ENCODE measurements around the gene ADARB2. TPM values are rescaled to one million over a fixed set of nuclear protein-coding genes. Genes with fewer than 3 reads are reported as not detected.

ADARB2 gene
- total RNA-seq, 1 donor from 2014 or later: not detected

DNA sequence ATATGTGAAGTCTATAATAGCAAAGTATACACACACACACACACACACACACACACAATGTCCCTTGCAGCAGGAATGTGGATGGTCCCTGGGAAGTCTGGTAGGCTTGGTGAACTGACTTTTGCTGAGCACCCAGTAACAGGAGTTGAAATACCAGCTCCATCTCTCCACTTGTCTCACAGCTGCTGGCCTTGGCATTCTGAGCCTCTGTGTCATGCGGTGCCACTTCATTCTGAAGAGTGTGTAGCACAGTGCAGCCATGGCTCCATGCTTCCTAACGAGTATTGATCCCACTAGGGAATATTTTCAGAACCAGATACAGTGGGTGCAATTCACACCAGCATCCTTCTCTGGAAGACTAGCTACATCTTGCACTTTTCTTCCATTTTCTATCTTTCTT, 192.4 kb downstream of the ADARB2 start:
- DNase-seq (ENCODE audit: low spot score in 2 of 2): no peak
- intact Hi-C loops (cut with DNase I): no loop called here
- TF ChIP-seq, protein P1, sequence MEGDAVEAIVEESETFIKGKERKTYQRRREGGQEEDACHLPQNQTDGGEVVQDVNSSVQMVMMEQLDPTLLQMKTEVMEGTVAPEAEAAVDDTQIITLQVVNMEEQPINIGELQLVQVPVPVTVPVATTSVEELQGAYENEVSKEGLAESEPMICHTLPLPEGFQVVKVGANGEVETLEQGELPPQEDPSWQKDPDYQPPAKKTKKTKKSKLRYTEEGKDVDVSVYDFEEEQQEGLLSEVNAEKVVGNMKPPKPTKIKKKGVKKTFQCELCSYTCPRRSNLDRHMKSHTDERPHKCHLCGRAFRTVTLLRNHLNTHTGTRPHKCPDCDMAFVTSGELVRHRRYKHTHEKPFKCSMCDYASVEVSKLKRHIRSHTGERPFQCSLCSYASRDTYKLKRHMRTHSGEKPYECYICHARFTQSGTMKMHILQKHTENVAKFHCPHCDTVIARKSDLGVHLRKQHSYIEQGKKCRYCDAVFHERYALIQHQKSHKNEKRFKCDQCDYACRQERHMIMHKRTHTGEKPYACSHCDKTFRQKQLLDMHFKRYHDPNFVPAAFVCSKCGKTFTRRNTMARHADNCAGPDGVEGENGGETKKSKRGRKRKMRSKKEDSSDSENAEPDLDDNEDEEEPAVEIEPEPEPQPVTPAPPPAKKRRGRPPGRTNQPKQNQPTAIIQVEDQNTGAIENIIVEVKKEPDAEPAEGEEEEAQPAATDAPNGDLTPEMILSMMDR (IDR thresholded peaks at IDR 0.05): no peak

DNA sequence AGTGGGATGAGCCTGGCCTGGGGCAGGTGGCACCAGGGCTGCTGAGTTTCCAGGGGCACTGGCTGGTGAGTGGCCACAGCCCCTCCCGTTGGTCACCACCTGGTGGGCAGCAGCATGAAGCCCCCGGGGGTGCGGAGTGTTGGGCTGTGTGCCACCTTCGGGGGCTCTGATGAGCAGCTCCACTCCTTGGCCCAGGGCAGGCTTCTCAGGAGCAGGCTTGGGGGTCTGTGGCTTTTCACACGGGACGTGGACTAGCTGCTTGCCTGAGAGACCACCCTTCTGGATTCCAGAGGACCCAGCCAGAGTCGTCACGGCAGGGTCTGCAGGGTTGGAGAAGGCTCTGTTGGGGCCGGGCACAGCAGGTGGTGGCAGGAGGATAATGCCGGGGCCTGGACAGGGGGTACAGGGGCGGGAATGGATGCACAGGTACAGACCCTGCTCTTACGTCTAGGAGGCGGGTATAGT, 193.1 kb downstream of the ADARB2 start:
- no peak overlapping the region for H3K4me3 ChIP-seq
- H3K4me1 ChIP-seq: no peaks in the 10 kb centered on the region
- no peak for DNase-seq (ENCODE audit: low spot score in 2 of 2)
- no peaks in the 10 kb centered on the region for H3K36me3 ChIP-seq
- no peaks in the 10 kb centered on the region for H3K27me3 ChIP-seq
- no peaks in the 10 kb centered on the region for H3K9me3 ChIP-seq
- no peak overlapping the region for H3K27ac ChIP-seq
- TF ChIP-seq, protein P1 (IDR thresholded peaks at IDR 0.05): no peak
- intact Hi-C loops (cut with DNase I): no loop called here

More for the DNA sequence above, 192.4 kb downstream of the ADARB2 start:
- no peak overlapping the region for H3K27ac ChIP-seq
- H3K36me3 ChIP-seq: no peaks in the 10 kb centered on the region
- H3K4me3 ChIP-seq: no peak overlapping the region
- no peaks in the 10 kb centered on the region for H3K9me3 ChIP-seq
- no peaks in the 10 kb centered on the region for H3K27me3 ChIP-seq
- H3K4me1 ChIP-seq: no peaks in the 10 kb centered on the region

DNA sequence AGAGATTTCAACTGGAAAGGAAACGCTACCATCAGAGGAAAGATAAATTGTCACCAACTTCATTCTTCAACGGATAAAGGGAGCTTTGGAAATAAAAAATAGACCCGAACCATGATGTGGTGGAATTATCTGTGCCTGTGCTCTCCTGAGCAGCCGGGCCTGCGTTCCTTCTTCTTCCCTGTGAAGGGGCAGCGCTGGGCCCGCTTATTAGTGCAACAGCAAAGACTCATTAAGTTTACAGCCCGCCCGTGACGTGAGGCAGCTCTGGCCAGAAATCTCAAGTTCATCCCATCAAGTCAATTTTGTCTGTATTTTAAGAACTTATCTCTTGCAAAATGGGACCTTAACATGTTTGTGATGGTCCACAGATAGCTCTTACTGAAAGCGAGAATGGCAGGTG, 193.7 kb downstream of the ADARB2 start:
- H3K9me3 ChIP-seq: no peaks in the 10 kb centered on the region
- H3K27me3 ChIP-seq: no peaks in the 10 kb centered on the region
- intact Hi-C loops (cut with DNase I): no loop called here
- TF ChIP-seq, protein P1 (IDR thresholded peaks at IDR 0.05): no peak
- DNase-seq (ENCODE audit: low spot score in 2 of 2): no peak
- no peaks in the 10 kb centered on the region for H3K36me3 ChIP-seq
- H3K4me1 ChIP-seq: no peaks in the 10 kb centered on the region
- no peak overlapping the region for H3K27ac ChIP-seq
- H3K4me3 ChIP-seq: no peak overlapping the region

DNA sequence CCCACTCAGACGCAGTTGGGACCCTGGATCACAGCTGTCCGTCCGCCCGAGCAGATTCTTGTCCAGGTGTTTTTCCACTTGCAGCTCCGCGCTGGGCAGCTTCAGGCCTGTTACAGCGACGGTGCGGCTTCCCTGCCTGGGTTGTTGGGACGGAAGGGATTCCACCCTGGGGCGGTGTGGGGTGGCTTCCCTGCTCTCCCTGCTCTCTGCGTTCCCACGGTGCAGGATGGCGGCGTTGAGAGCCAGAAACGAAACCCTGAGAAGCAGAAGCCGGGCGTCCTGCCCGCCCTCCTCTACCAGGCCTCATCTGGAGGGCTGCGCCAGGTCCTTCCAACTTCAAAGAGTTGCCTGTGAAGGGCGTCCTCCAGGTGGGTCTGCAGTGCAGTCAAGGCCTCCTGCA, 194.4 kb downstream of the ADARB2 start:
- no peak for DNase-seq (ENCODE audit: low spot score in 2 of 2)
- TF ChIP-seq, protein P1 (IDR thresholded peaks at IDR 0.05): no peak
- intact Hi-C loops (cut with DNase I): no loop called here

DNA sequence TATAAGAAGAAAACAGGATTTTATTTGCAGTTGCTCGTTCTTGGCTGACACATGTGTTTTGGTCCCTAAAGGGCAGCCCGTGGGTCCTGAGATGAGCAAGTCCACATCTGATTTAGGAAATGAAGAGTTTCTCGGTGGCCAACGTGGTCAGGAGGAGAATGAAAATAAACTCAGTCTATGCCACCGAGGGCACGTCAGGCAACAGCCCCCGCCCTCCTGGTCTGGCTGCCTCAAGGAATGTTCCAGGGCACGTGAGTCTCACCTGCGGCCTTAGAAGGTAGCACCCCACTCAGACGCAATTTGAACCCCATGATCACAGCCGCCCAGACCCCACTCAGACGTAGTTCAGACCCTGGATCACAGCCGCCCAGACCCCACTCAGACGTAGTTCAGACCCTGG, 197.2 kb downstream of the ADARB2 start:
- Histone ChIP-seq H3K27me3 (no peaks in the 10 kb centered on the region), H3K36me3 (no peaks in the 10 kb centered on the region), H3K27ac (no peak overlapping the region), H3K4me1 (no peaks in the 10 kb centered on the region), H3K9me3 (no peaks in the 10 kb centered on the region), H3K4me3 (no peak overlapping the region)
- intact Hi-C loops (cut with DNase I): no loop called here
- TF ChIP-seq, protein P1 (IDR thresholded peaks at IDR 0.05): no peak
- DNase-seq (ENCODE audit: low spot score in 2 of 2): no peak

More for the DNA sequence above, 194.4 kb downstream of the ADARB2 start:
- no peaks in the 10 kb centered on the region for H3K9me3 ChIP-seq
- no peaks in the 10 kb centered on the region for H3K27me3 ChIP-seq
- H3K4me1 ChIP-seq: no peaks in the 10 kb centered on the region
- no peaks in the 10 kb centered on the region for H3K36me3 ChIP-seq
- no peak overlapping the region for H3K27ac ChIP-seq
- no peak overlapping the region for H3K4me3 ChIP-seq

DNA sequence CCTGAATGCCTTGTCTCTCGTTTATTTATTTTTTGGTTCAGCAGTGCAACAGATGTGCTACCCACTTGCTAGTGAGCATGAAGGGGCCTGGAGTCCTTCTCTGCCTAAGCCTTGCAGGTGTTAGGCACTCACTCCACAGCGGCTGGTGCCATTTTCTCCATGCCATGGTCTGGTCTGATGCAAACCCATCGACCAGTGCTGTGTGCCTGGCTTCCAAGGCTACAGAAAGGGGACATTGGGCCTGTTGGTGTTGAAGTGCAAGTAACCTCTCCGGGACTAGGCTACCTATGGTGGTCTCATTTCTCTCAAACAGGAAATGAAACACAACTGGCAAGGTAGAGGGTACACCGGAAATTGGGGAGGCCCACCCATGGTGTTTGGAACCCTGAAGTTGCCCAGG, 198.1 kb downstream of the ADARB2 start:
- TF ChIP-seq, protein P1 (IDR thresholded peaks at IDR 0.05): no peak
- intact Hi-C loops (cut with DNase I): no loop called here
- H3K27me3 ChIP-seq: no peaks in the 10 kb centered on the region
- H3K4me3 ChIP-seq: no peak overlapping the region
- H3K4me1 ChIP-seq: no peaks in the 10 kb centered on the region
- H3K9me3 ChIP-seq: no peaks in the 10 kb centered on the region
- H3K27ac ChIP-seq: no peak overlapping the region
- DNase-seq (ENCODE audit: low spot score in 2 of 2): no peak
- no peaks in the 10 kb centered on the region for H3K36me3 ChIP-seq

Measured in ascending aorta (tissue), 2 donors.